ENCODE results near the gene NR2F1. TPM values are rescaled to one million over a fixed set of nuclear protein-coding genes. Genes with fewer than 3 reads are reported as not detected.

NR2F1 gene
- total RNA-seq, 4 donors from 2014 or later, result 29.4 to 111 (median 37.8) TPM

DNA sequence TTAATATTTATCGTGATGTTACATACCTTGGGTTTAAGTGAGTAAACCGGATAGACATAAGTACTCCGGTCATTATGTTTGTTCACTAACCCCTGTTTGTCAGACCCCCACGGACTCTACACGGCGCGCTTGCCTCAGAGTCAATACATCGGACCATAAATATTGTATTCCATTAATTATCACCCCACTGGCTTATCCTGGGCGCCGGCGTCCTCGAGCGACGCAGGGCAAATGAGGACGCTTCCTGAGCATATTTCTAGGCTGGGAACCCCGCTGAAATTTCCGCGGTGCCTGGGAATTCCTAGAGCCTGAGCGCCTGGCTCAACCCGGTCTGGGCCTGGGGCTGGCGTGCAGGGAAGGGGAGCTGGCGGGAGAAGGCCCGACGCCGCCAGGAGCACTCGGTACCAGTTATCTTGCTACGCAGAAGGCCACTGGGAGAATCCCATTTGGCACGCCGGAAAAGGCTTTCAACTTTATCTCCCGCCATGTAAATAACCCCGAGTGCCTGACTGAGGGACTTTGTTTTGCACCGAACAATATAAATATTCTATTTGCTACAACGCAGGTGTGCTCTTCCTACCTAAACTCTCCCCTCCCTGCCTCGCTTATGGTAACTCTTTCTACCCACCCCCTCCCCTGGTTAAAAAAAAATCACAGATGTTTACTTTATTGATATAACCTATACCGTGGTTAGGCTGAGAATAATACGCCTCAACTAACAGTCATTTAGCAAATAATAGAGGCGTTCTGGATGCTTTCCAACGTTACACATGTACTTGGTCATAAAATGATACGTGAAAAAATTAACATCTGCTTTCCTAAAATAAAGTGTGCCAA, 19.4 kb downstream of the NR2F1 start:
- no peak overlapping the region for H3K4me3 ChIP-seq
- no peaks in the 10 kb centered on the region for H3K9me3 ChIP-seq
- 46 to 65% methylated on average over 19 to 22 of the region's 39 CpGs for WGBS, 2 donors (ENCODE audit: low coverage in 1 of 2)
- peak overlapping the region in 3 of 4 donors; percentile 21 to 83 (median 79) for H3K27ac ChIP-seq
- TF ChIP-seq POLR2A (IDR thresholded peaks at IDR 0.05), result no peak
- TF ChIP-seq EP300 (IDR thresholded peaks at IDR 0.05), result no peak
- TF ChIP-seq, protein P1, sequence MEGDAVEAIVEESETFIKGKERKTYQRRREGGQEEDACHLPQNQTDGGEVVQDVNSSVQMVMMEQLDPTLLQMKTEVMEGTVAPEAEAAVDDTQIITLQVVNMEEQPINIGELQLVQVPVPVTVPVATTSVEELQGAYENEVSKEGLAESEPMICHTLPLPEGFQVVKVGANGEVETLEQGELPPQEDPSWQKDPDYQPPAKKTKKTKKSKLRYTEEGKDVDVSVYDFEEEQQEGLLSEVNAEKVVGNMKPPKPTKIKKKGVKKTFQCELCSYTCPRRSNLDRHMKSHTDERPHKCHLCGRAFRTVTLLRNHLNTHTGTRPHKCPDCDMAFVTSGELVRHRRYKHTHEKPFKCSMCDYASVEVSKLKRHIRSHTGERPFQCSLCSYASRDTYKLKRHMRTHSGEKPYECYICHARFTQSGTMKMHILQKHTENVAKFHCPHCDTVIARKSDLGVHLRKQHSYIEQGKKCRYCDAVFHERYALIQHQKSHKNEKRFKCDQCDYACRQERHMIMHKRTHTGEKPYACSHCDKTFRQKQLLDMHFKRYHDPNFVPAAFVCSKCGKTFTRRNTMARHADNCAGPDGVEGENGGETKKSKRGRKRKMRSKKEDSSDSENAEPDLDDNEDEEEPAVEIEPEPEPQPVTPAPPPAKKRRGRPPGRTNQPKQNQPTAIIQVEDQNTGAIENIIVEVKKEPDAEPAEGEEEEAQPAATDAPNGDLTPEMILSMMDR (IDR thresholded peaks at IDR 0.05), result no peak
- no peak for TF ChIP-seq POLR2AphosphoS5 (IDR thresholded peaks at IDR 0.05)
- no peaks in the 10 kb centered on the region for H3K36me3 ChIP-seq
- no peak for ATAC-seq
- H3K4me1 ChIP-seq, result peaks cover 0 to 14% (median 0%) of the 10 kb centered on the region in 3 donors
- H3K27me3 ChIP-seq, result peaks cover 49% of the 10 kb centered on the region

GRCh38 chr5:93603078-93603792, 20.2 kb downstream of the NR2F1 start:
- no peaks in the 10 kb centered on the region for H3K36me3 ChIP-seq
- peaks cover 57% of the 10 kb centered on the region for H3K27me3 ChIP-seq
- 80 to 81% methylated on average over 8 of the region's 8 CpGs for WGBS, 2 donors (ENCODE audit: low coverage in 1 of 2)
- no peaks in the 10 kb centered on the region for H3K9me3 ChIP-seq
- no peak for TF ChIP-seq POLR2A (IDR thresholded peaks at IDR 0.05)
- ATAC-seq, result no peak
- peaks cover 0 to 21% (median 0%) of the 10 kb centered on the region in 3 donors for H3K4me1 ChIP-seq
- H3K4me3 ChIP-seq, result no peak overlapping the region
- H3K27ac ChIP-seq, result peak overlapping the region in 3 of 4 donors; percentile 63 to 83 (median 79)

GRCh38 chr5:93603793-93604643, 21.0 kb downstream of the NR2F1 start:
- Histone ChIP-seq H3K4me3 (peak overlapping the region; percentile 16 to 50), H3K27ac (peak overlapping the region in 3 of 4 donors; percentile 63 to 83 (median 79)), H3K36me3 (no peaks in the 10 kb centered on the region), H3K4me1 (peaks cover 0 to 21% (median 0%) of the 10 kb centered on the region in 3 donors), H3K9me3 (no peaks in the 10 kb centered on the region), H3K27me3 (peaks cover 62% of the 10 kb centered on the region)
- ATAC-seq, result no peak
- TF ChIP-seq EP300 (IDR thresholded peaks at IDR 0.05) (no peak), POLR2AphosphoS5 (IDR thresholded peaks at IDR 0.05) (no peak), POLR2A (IDR thresholded peaks at IDR 0.05) (no peak)
- TF ChIP-seq, protein P1 (IDR thresholded peaks at IDR 0.05), result no peak
- 28% methylated on average over 13 of the region's 58 CpGs; no CpG with 5 or more reads in 1 of the 2 donors for WGBS, 2 donors (ENCODE audit: low coverage in 1 of 2)

- Histone ChIP-seq H3K4me1 (peaks cover 0 to 21% (median 0%) of the 10 kb centered on the region in 3 donors), H3K9me3 (no peaks in the 10 kb centered on the region), H3K27ac (peak overlapping the region in 3 of 4 donors; percentile 63 to 83 (median 79)), H3K36me3 (no peaks in the 10 kb centered on the region), H3K27me3 (peaks cover 71% of the 10 kb centered on the region), H3K4me3 (peak overlapping the region in 1 of 2 donors; percentile 50)
- 70 to 78% methylated on average over 5 to 9 of the region's 10 CpGs for WGBS, 2 donors (ENCODE audit: low coverage in 1 of 2)
- no peak for TF ChIP-seq POLR2A (IDR thresholded peaks at IDR 0.05)
- ATAC-seq, result no peak
Observed at GRCh38 chr5:93604644-93605515, 21.9 kb downstream of the NR2F1 start.

GRCh38 chr5:93606382-93606752, 23.3 kb downstream of the NR2F1 start:
- Histone ChIP-seq H3K27ac (peak overlapping the region in 1 of 4 donors; percentile 6), H3K27me3 (peaks cover 86% of the 10 kb centered on the region)
- TF ChIP-seq EP300 (IDR thresholded peaks at IDR 0.05) (no peak), POLR2A (IDR thresholded peaks at IDR 0.05) (no peak), POLR2AphosphoS5 (IDR thresholded peaks at IDR 0.05) (no peak)
- TF ChIP-seq, protein P1 (IDR thresholded peaks at IDR 0.05), result no peak

More at GRCh38 chr5:93606382-93606752, 23.3 kb downstream of the NR2F1 start:
- Histone ChIP-seq H3K4me3 (no peak overlapping the region), H3K36me3 (no peaks in the 10 kb centered on the region), H3K4me1 (peaks cover 0 to 21% (median 0%) of the 10 kb centered on the region in 3 donors), H3K9me3 (no peaks in the 10 kb centered on the region)
- ATAC-seq, result no peak

All from gastroesophageal sphincter (tissue), 4 donors.